CD4-positive, alpha-beta T cell treated with Interleukin-6 at 100 ng/mL for 8 hours (primary cell): ENCODE measurements around the gene IQGAP3.
A peak's percentile ranks its signal among the peaks of the same experiment; 100 is the strongest.

ENCODE experiments used
- DNase-seq: peaks from one replicate; pipeline ENCODE4 v3.0.0-alpha.2; 2020; ENCODE audit warnings: mixed read lengths, low spot score

IQGAP3 gene

GRCh38 chr1:156508205-156508954 lies 64.0 kb downstream of the IQGAP3 start:
- DNase-seq = no peak

DNA sequence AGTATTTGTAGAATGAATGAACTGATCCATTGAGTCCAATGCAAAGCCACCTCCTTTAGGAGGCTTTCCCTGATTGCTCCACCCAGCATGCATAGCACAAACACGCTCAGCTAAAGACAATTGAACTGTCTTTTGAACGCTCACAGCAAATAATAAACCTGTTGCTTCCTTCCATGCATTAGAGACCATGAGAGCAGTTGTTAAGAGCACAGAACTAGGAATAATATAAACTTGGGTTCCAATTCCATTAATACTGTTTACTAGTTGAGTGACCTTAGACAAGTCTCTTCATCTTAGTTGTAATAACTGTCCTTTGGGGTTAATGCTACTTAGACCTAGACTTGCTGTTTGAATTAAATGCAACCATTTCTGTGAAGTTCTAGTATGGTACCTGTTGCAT lies 65.9 kb downstream of the IQGAP3 start:
- DNase-seq = no peak

- no peak for DNase-seq
Observed at GRCh38 chr1:156505679-156506298, 66.6 kb downstream of the IQGAP3 start.

DNA sequence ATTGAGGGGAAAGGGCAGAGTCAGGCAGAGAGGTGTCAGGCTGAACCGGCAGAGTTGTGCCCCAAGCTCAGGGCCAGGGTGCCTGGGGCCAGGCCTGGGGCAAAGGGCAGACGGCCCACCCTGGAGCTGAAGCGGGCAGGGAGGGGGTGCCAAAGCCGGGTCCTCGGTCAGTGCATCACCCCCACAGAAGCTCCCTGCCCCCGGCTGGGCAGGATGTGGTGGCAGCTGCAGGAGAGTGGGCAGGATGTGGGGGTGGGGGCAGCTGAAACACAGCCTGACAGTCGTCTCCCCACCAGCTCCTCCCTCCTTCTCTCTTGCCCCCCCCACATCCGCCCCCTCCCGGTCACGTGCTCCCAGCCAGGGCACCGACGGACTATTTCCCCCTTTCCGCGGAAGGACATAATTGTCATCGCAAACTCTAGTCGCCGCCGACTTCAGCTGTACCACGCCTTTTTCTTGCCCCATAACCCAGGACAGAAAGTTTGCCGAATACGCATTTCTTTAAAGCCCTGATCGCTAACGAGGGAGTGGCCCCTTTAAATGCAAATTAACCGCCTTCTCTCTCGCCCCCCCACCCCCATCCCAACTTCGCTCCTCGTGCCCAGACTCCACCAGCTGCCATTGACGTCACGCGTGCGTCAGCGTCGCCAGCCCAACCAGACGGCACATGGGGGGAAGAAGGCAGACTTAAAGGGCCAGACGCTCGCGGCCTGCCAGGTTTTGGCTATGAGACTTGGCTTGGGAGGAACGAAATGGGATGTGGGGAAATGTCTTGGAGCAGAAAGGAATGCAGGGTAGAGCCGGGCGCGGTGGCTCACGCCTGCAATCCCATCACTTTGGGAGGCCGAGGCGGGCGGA lies 67.3 kb downstream of the IQGAP3 start:
- DNase-seq = peak; percentile 98

DNA sequence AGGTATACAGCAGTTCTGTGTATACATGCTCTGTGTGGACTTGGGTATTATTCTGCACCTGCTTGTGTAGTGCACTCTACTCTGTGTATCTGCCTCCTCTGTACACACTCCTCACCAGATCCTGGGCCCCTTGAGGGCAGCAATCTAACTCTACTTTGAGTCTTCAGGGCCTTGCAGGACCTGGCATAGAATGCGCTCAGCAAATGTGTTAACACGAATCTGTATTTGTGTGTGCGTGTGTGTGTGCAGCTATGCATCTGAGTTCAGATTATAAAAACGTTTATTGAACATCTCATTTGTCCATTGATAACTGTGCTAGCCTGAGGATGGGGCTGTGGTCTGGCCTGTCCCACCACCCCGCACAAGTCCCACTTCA lies 67.9 kb downstream of the IQGAP3 start:
- peak; percentile 40 for DNase-seq

DNA sequence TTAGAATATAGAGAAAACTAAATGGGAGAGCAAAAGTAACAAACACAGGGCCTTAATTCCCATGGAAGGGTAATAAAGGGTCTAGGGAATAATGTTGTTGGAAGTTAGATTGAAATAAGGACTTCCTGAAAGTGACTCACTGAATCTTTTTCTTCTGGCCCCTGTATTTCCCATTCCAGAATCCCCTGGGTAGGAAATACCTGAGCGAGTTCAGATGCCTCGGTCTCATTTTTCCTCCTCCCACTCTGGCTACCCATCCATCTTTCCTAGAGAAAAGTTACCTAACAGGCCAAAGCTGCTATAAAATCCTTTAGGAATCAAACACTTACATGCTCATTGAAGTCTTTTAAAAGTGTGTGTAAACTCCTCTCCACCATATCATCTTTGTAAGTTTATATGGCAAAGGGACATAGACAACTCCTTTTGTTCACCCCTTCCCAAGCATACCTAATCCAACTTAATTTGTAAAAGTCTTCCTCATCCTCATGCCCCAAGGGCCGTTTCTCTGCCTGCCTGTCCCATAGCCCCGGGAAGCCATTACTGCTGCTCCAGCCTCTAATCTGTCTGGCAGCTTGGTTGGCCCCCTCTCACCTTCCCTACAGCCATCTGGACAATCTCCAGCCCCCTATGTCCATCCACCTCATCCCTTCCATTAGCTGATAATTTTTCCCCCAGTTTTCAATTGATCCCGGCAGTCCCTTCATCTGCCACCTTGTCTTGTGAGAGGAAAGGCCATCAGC lies 68.5 kb downstream of the IQGAP3 start:
- no peak for DNase-seq

DNA sequence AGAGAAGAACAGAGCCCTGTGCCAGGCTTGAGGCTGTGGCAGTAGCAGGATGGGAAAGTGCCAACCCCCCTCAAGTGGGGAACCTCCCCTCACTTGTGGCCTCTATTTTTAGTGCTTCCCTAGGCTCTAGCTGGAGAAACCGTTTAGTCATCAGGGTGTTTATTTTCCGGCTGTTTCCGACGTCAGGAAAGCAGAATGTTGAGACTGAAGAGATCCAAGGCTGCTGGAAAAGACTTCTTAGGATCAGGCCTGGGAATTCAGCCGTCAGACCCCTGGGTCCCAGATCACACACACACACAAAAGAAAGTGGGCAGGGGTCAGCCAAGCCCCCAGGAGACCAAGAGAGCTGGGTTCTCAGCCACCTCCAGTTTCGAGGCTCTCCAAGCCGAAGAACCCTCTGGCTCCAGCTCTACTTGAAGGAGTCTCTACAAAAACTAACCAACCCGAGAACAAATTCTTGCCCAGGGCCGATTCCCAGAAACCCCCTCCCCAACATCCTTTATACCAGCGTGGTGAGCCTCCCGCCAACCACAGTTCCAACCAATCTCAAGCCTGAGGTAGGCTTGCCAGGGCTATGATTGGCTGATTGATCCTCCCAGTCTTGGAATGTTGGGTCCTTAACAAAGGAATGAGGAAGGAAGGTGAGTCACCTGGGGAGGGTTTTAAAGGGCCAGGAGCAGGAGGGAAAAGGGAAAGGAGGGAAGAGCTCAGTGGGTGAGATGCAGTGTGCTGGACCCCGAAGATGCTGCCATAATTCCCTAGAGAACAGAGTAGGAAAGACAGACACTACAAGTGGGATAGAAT lies 69.3 kb downstream of the IQGAP3 start:
- no peak for DNase-seq

- DNase-seq = no peak
Observed at GRCh38 chr1:156502391-156502893, 69.9 kb downstream of the IQGAP3 start.

GRCh38 chr1:156500793-156501506 lies 71.4 kb downstream of the IQGAP3 start:
- DNase-seq = peak; percentile 91

DNA sequence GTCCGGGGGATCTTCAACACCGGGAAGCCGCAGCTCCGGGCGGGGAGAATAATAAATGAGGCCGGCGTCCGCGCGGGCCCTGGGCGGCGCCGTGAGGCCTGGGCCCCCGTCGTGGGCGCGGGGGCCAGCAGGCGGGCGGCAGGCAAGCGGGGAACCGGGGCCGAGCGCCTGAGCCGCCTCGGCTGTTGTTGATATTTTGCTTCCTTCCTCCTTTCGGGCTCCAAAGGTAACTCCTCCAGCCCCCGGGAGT lies 71.9 kb downstream of the IQGAP3 start, which contains the start of gene MEF2D:
TSS of gene MEF2D (minus strand) at position 233 of the 250 bp plus-strand sequence. CDS start 17,483 bp downstream, outside the sequence.
- no peak for DNase-seq

DNA sequence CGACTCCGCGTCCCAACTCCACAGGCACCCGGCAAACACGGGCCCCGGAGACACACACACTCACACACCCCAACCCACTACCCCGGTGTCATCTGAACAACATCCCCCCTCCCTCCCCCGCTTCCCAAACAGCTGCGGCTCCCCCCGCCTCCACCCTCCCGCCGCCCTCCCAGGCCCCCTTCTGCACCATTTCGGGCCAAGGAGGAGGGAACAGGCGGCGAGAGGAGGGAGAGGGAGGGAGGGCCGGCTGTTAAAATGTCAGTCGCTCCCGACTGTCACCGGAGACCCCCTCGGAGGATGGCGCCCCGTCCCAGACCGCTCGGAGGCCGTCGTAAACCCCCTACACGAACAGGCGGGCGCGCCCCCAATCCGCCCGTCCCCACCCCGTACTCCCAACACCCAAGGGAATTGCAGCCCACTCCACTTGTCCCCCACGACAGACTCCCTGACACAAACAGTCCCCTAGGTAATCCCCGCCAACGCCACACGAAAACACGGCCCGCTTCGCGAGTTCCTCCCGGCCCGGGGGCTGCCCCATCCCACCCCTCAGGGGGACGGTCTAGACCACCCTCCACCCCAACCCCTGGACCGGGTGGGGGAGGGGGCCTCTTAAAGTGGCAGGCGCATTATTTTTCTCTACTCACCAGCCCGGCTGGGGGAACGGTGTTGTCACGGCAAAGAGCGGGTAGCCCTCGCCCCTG lies 72.4 kb downstream of the IQGAP3 start:
- DNase-seq = peak; percentile 29

- DNase-seq = no peak
Observed at GRCh38 chr1:156499194-156499841, 73.0 kb downstream of the IQGAP3 start.

DNA sequence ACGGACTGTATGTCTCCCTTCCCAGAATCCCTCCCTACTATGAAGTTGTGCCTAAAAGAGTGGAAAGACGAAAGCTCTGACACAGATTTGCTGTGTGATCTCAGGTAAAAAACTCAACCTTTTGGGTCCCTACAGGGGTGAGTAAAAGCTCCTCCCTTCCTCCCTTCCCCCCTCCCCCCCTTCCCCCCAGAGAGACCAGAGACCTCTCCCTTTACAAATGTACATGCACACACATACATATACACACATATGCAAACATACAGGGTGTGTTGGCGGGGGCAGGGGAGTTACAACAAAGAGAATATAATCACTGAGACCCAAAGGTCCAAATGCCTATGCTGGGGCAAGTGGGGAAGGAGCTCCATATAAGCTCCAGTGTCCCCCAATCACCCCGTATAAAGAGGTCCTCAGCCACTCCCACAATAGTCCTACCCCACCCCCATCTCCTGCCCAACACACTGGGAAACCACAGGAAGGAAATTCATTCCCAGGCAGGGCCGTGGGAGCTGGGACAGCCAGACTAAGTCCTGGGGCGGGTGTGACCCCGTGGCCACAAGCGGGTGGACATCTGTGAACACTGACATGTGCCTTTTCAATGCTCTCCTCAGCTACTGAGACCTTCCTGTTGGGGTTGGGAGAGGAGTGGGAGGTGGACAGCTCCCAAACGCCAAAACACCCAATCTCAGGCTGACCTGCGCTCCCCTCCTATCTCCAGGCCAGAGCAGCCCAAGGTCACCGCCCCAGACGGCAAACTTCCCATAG lies 73.8 kb downstream of the IQGAP3 start:
- no peak for DNase-seq

GRCh38 chr1:156497743-156498431 lies 74.5 kb downstream of the IQGAP3 start:
- DNase-seq = no peak

- DNase-seq = no peak
Observed at GRCh38 chr1:156497078-156497742, 75.2 kb downstream of the IQGAP3 start.

- DNase-seq = no peak
Observed at GRCh38 chr1:156496211-156496761, 76.1 kb downstream of the IQGAP3 start.
